ENCODE measurements around the gene AAMP.

GRCh38 chr2:218277921-218278320, 8.0 kb upstream of the AAMP start:
- TF ChIP-seq TAF1 (IDR thresholded peaks at IDR 0.05; ENCODE audit: borderline replicate concordance, insufficient read depth, low read length) (no peak), SIN3A (IDR thresholded peaks at IDR 0.05; ENCODE audit: borderline replicate concordance, insufficient read depth, low read length) (no peak), REST (IDR thresholded peaks at IDR 0.05; ENCODE audit: insufficient read depth in 1 of 2, low read depth in 2 of 2, low read length in 2 of 2) (no peak), POLR2AphosphoS5 (IDR thresholded peaks at IDR 0.05; ENCODE audit: low read depth, low read length) (no peak)

Data from PFSK-1 (cell line).